ENCODE results near the gene RNF114. TPM values are rescaled to one million over a fixed set of nuclear protein-coding genes. Genes with fewer than 3 reads are reported as not detected.
"Not testable (repeated sequence)": the region's sequence is repeated elsewhere in the genome, so short reads cannot be mapped to it uniquely, and the experiment has no call there.

Gene RNF114
- total RNA-seq, 1 experiment from 2014 or later: 72.3 TPM

GRCh38 chr20:49999329-49999728 is 63.1 kb downstream of the RNF114 start:
- TF ChIP-seq CTCF (IDR thresholded peaks at IDR 0.05; ENCODE audit: unreplicated experiment): no peak
- no peak for DNase-seq
- CTCF ChIA-PET: interaction anchor here (0.7 to 1.5 kb wide), 2 partner anchors 38 to 39 kb away, joined by 3 read pairs; no protein-coding TSS in a partner anchor
- intact Hi-C loops (cut with micrococcal nuclease; ENCODE audit: unreplicated experiment): no loop called here
- Mint-ChIP-seq H3K36me3 (ENCODE audit: insufficient read depth, unreplicated experiment) (peaks cover 5% of the 10 kb centered on the region), H3K9me3 (ENCODE audit: low read depth, unreplicated experiment) (no peaks in the 10 kb centered on the region), H3K4me3 (ENCODE audit: low read depth, unreplicated experiment) (no peak overlapping the region), H3K27ac (ENCODE audit: unreplicated experiment) (no peak overlapping the region), H3K4me1 (ENCODE audit: low read depth, unreplicated experiment) (peaks cover 9% of the 10 kb centered on the region), H3K27me3 (ENCODE audit: unreplicated experiment) (no peaks in the 10 kb centered on the region)
- no TSS peak for BruUV-seq (replicated peaks)

- not testable (repeated sequence) for H3K27ac Mint-ChIP-seq (ENCODE audit: unreplicated experiment)
Measured at GRCh38 chr20:50000548-50001222, 64.5 kb downstream of the RNF114 start.

GRCh38 chr20:50001784-50002311 is 65.7 kb downstream of the RNF114 start:
- CTCF ChIA-PET: interaction anchor here (0.6 to 0.9 kb wide), 3 partner anchors 70 to 1105 kb away, joined by 4 to 9 read pairs (median 4); no protein-coding TSS in a partner anchor
- peaks cover 5% of the 10 kb centered on the region for H3K36me3 Mint-ChIP-seq (ENCODE audit: insufficient read depth, unreplicated experiment)
- no TSS peak for BruUV-seq (replicated peaks)

More at GRCh38 chr20:50000548-50001222, 64.5 kb downstream of the RNF114 start:
- H3K4me3 Mint-ChIP-seq (ENCODE audit: low read depth, unreplicated experiment); intact Hi-C loops (cut with micrococcal nuclease; ENCODE audit: unreplicated experiment); H3K4me1 Mint-ChIP-seq (ENCODE audit: low read depth, unreplicated experiment); H3K9me3 Mint-ChIP-seq (ENCODE audit: low read depth, unreplicated experiment); H3K36me3 Mint-ChIP-seq (ENCODE audit: insufficient read depth, unreplicated experiment); DNase-seq; BruUV-seq (replicated peaks); H3K27me3 Mint-ChIP-seq (ENCODE audit: unreplicated experiment): not testable (repeated sequence)
- CTCF ChIA-PET: interaction anchor here (0.5 to 1.5 kb wide), 7 partner anchors 9 to 102 kb away, joined by 3 to 4 read pairs (median 3); no protein-coding TSS in a partner anchor

GRCh38 chr20:50003253-50003656 is 67.1 kb downstream of the RNF114 start:
- intact Hi-C loops (cut with micrococcal nuclease; ENCODE audit: unreplicated experiment): no loop called here
- no peak for TF ChIP-seq CTCF (IDR thresholded peaks at IDR 0.05; ENCODE audit: unreplicated experiment)
- no peak for DNase-seq
- Mint-ChIP-seq H3K27ac (ENCODE audit: unreplicated experiment) (no peak overlapping the region), H3K4me1 (ENCODE audit: low read depth, unreplicated experiment) (peaks cover 9% of the 10 kb centered on the region), H3K27me3 (ENCODE audit: unreplicated experiment) (no peaks in the 10 kb centered on the region), H3K36me3 (ENCODE audit: insufficient read depth, unreplicated experiment) (peaks cover 5% of the 10 kb centered on the region), H3K9me3 (ENCODE audit: low read depth, unreplicated experiment) (no peaks in the 10 kb centered on the region), H3K4me3 (ENCODE audit: low read depth, unreplicated experiment) (no peak overlapping the region)
- BruUV-seq (replicated peaks): no TSS peak
- CTCF ChIA-PET: interaction anchor here (0.6 kb wide), 1 partner anchor 176 kb away, joined by 5 read pairs; no protein-coding TSS in a partner anchor

More at GRCh38 chr20:50001784-50002311, 65.7 kb downstream of the RNF114 start:
- Mint-ChIP-seq H3K27me3 (ENCODE audit: unreplicated experiment) (no peaks in the 10 kb centered on the region), H3K9me3 (ENCODE audit: low read depth, unreplicated experiment) (no peaks in the 10 kb centered on the region), H3K4me1 (ENCODE audit: low read depth, unreplicated experiment) (peaks cover 9% of the 10 kb centered on the region), H3K27ac (ENCODE audit: unreplicated experiment) (no peak overlapping the region), H3K4me3 (ENCODE audit: low read depth, unreplicated experiment) (no peak overlapping the region)
- intact Hi-C loops (cut with micrococcal nuclease; ENCODE audit: unreplicated experiment): no loop called here
- no peak for DNase-seq
- no peak for TF ChIP-seq CTCF (IDR thresholded peaks at IDR 0.05; ENCODE audit: unreplicated experiment)

Other genes with a start within 250 kb of the RNF114 start
- gene B4GALT5, start 222.5 kb upstream of the RNF114 start, total RNA-seq (2022): 117 and 131 TPM in 2 replicates
- 30.0 and 31.7 TPM in 2 replicates for gene SLC9A8, start 123.6 kb upstream of the RNF114 start, total RNA-seq (2022)
- 16.0 and 16.6 TPM in 2 replicates for gene SPATA2, start 20.9 kb upstream of the RNF114 start, total RNA-seq (2022)
- 0.81 and 0.90 TPM in 2 replicates for gene SNAI1, start 46.6 kb downstream of the RNF114 start, total RNA-seq (2022)
- gene UBE2V1, start 176.8 kb downstream of the RNF114 start, total RNA-seq (2022): 212 TPM in 2 replicates
- gene PEDS1, start 217.3 kb downstream of the RNF114 start, total RNA-seq (2022): 36.0 and 37.5 TPM in 2 replicates

Data from Calu3 (cell line).